A549 (cell line): ENCODE results near the gene NTRK1. TPM values are rescaled to one million over a fixed set of nuclear protein-coding genes. Genes with fewer than 3 reads are reported as not detected.

ENCODE experiments used
- ATAC-seq, 2 experiments: fragments of 200-7000 bp in 1 of 2; fragments of >200 bp in 1 of 2; cut with Nextera tagmentation in 1 of 2; cut with Tn5 transposase in 1 of 2; 3 replicates each; pipeline versions ENCODE4 v1.8.0 to v1.9.1; 2018 to 2020; ENCODE audit warnings: mild to moderate bottlenecking in 1 of 2, moderate library complexity in 1 of 2
- CTCF ChIA-PET: fragments of 300-600 bp; sonication (Branson Sonifier 250); formaldehyde crosslinking; extraction: SDS; loops from one replicate; lab custom pipeline; 2021; ENCODE audit warnings: antibody characterized with exemption, inconsistent platforms; lab: Yijun Ruan, JAX
- POLR2A ChIA-PET: fragments of 350-600 bp; formaldehyde crosslinking; extraction: SDS; loops from one replicate; lab custom pipeline; 2021; ENCODE audit warnings: antibody characterized with exemption, inconsistent platforms; lab: Yijun Ruan, JAX
- DNase-seq, 2 experiments: peaks; one replicate each; pipeline versions ENCODE4 v3.0.0 to v3.0.0-alpha.2; 2011 to 2016; ENCODE audit warnings: low read depth in 1 of 2, low spot score in 1 of 2
- FAIRE-seq: peaks from 2 replicates; lab custom pipeline; 2011; peaks lifted over from hg19 to GRCh38; lab: Jason Lieb, UNC
- H3K27ac ChIP-seq, 2 experiments: fragments of >200 bp; sonication (Bioruptor Twin); formaldehyde crosslinking; 3 replicates each; pipeline ENCODE4 v1.5.1; 2016 to 2017
- H3K4me1 ChIP-seq: fragments of >200 bp; sonication (Bioruptor Twin); formaldehyde crosslinking; 3 replicates; pipeline ENCODE4 v1.6.1; 2016
- H3K4me2 ChIP-seq: fragments of >200 bp; sonication (Bioruptor Twin); formaldehyde crosslinking; 3 replicates; pipeline ENCODE4 v1.6.1; 2016
- H3K4me3 ChIP-seq: fragments of >200 bp; sonication (Bioruptor Twin); formaldehyde crosslinking; 3 replicates; pipeline ENCODE4 v1.5.1; 2016
- H3K9me3 ChIP-seq: fragments of >200 bp; sonication (Bioruptor Twin); formaldehyde crosslinking; 3 replicates; pipeline ENCODE4 v1.6.1; 2016
- BHLHE40 ChIP-seq: IDR thresholded peaks from 2 replicates; pipeline ENCODE4 v1.6.1; 2012; ENCODE audit warnings: low read depth, low read length, inconsistent platforms
- CBX2 ChIP-seq: fragments of 200-600 bp; sonication (generic); IDR thresholded peaks from 2 replicates; pipeline ENCODE4 v1.6.1; 2016; ENCODE audit warnings: low read depth, mild to moderate bottlenecking, borderline replicate concordance
- CEBPB ChIP-seq, 2 experiments: fragments of >200 bp in 1 of 2; sonication (Bioruptor Twin) in 1 of 2; formaldehyde crosslinking in 1 of 2; IDR thresholded peaks; 2 replicates each; pipeline ENCODE4 v1.6.1; 2012 to 2016
- CHD2 ChIP-seq: fragments of 150-350 bp; IDR thresholded peaks from 2 replicates; pipeline ENCODE4 v1.6.1; 2014; ENCODE audit warnings: low read length; ENCODE audit not compliant: partially characterized antibody
- EHF ChIP-seq: fragments of 250-450 bp; sonication (Bioruptor Pico); IDR thresholded peaks from 2 replicates; pipeline ENCODE4 v1.5.0; 2020; ENCODE audit warnings: mild to moderate bottlenecking
- ESRRA ChIP-seq: fragments of 150-350 bp; IDR thresholded peaks from 2 replicates; pipeline ENCODE4 v1.6.1; 2014; ENCODE audit warnings: mild to moderate bottlenecking, low read length, borderline replicate concordance
- GATA3 ChIP-seq: IDR thresholded peaks from 2 replicates; pipeline ENCODE4 v1.6.1; 2012; ENCODE audit warnings: borderline replicate concordance
- HOXB13 ChIP-seq: fragments of 250-450 bp; sonication (Bioruptor Pico); IDR thresholded peaks from 2 replicates; pipeline ENCODE4 v1.5.0; 2020; ENCODE audit warnings: low read depth, mild to moderate bottlenecking, moderate library complexity
- JUN ChIP-seq, 2 experiments: fragments of >200 bp; sonication (Bioruptor Twin); formaldehyde crosslinking; IDR thresholded peaks; 2 replicates in 1 of 2; 3 replicates in 1 of 2; pipeline ENCODE4 v1.6.1; 2016 to 2017
- KDM1A ChIP-seq: fragments of 200-600 bp; sonication (generic); IDR thresholded peaks from 2 replicates; pipeline ENCODE4 v1.6.1; 2016; ENCODE audit warnings: low read depth, mild to moderate bottlenecking
- MAFK ChIP-seq: fragments of 450-650 bp; IDR thresholded peaks from 2 replicates; pipeline ENCODE4 v1.6.1; 2014; ENCODE audit not compliant: partially characterized antibody
- NFE2L2 ChIP-seq: fragments of 150-350 bp; conservative IDR thresholded peaks from 2 replicates; pipeline ENCODE4 v1.6.1; 2014; ENCODE audit warnings: low read length
- PHF8 ChIP-seq: fragments of 200-600 bp; sonication (generic); IDR thresholded peaks from 2 replicates; pipeline ENCODE4 v1.6.1; 2016; ENCODE audit warnings: low read depth, mild to moderate bottlenecking, antibody characterized with exemption, moderate library complexity, borderline replicate concordance
- RNF2 ChIP-seq: fragments of 200-600 bp; sonication (generic); IDR thresholded peaks from 2 replicates; pipeline ENCODE4 v1.6.1; 2016; ENCODE audit warnings: low read depth, mild to moderate bottlenecking, antibody characterized with exemption, moderate library complexity, borderline replicate concordance
- SMC3 ChIP-seq: fragments of >200 bp; sonication (Bioruptor Twin); formaldehyde crosslinking; IDR thresholded peaks from 3 replicates; pipeline ENCODE4 v1.6.1; 2018; ENCODE audit warnings: inconsistent platforms
- SREBF2 ChIP-seq: fragments of 450-650 bp; IDR thresholded peaks from 2 replicates; pipeline ENCODE4 v1.6.1; 2014; ENCODE audit warnings: mild to moderate bottlenecking, moderate library complexity
- TFCP2L1 ChIP-seq: fragments of 250-450 bp; sonication (Bioruptor Pico); IDR thresholded peaks from 2 replicates; pipeline ENCODE4 v1.5.0; 2021; ENCODE audit warnings: mild to moderate bottlenecking
- ZSCAN20 ChIP-seq: fragments of 250-450 bp; sonication (Bioruptor Pico); IDR thresholded peaks from 2 replicates; pipeline ENCODE4 v1.8.0; 2022; ENCODE audit warnings: mild to moderate bottlenecking, moderate library complexity
- WGBS: methylation state at CpG from one replicate; pipeline ENCODE4 v1.1.6; 2017; ENCODE audit errors: missing lambda C conversion rate; 5-methylcytosine and 5-hydroxymethylcytosine counted together
- polyA plus RNA-seq, 4 experiments: library from polyadenylated mRNA; depleted of rRNA in 3 of 4; stranded (reverse); fragments of >200 nt; fragmentation: RNase III in 1 of 4; extraction: RNeasy Plus Mini Kit Qiagen cat#74134 plus additional on column Dnase treatment in 1 of 4; gene quantifications; 2 replicates in 3 of 4; 3 replicates in 1 of 4; pipeline ENCODE4 v1.2.3, GENCODE V29; 2011 to 2017
- TF ChIP-seq, protein P1 (sequence below): fragments of 450-650 bp; IDR thresholded peaks from 2 replicates; pipeline ENCODE4 v1.6.1; 2014; ENCODE audit warnings: antibody characterized with exemption
- TF ChIP-seq, protein P2 (sequence below): fragments of >200 bp; sonication (Bioruptor Twin); formaldehyde crosslinking; IDR thresholded peaks from 3 replicates; pipeline ENCODE4 v1.5.1; 2016
- TF ChIP-seq, protein P3 (sequence below): fragments of 250-450 bp; sonication (Bioruptor Pico); IDR thresholded peaks from 2 replicates; pipeline ENCODE4 v1.5.0; 2021; ENCODE audit warnings: mild to moderate bottlenecking, moderate library complexity, borderline replicate concordance

NTRK1 gene
- polyA plus RNA-seq, 2 of the 4 experiments (the other 2 are of a cell fraction): 0.05 to 0.18 TPM

DNA sequence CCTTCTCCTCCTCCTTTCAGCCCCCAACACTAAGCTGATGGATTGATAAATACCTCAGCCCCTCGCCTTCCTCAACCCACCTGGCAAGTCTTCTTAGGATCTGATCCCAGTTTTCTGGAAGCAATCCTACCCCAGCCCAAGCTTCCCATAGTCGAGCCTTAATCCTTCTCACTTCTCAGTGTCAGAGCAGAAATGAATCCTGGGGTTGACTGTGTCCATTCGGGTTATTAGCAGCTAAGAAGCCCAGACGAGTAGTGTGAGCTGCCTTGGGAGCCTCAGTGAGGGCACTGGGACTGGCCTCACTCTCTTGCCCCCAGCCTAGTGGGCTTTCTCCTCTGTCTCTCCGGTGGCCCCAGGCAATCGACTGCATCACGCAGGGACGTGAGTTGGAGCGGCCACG lies 20.4 kb downstream of the NTRK1 start (continued):
- TF ChIP-seq RNF2: no peak
- no peak for TF ChIP-seq HOXB13

DNA sequence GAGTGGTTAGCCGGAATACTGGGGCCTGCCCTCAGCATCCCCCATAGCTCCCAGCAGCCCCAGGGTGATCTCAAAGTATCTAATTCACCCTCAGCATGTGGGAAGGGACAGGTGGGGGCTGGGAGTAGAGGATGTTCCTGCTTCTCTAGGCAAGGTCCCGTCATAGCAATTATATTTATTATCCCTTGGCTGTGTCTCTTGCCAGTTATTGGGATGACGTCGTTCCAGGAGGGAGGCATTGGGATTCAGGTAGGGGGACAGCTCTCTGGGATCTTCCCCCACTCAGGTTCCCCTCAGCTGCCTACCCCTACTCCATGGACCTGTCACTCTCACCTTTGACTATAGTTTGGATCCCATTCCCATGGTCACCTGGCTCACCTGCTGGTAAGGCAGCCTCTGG lies 21.0 kb downstream of the NTRK1 start:
- DNase-seq (no peak), ATAC-seq (no peak), FAIRE-seq (no peak)
- no peak overlapping the region for H3K27ac ChIP-seq
- no peaks in the 10 kb centered on the region for H3K9me3 ChIP-seq
- no peaks in the 10 kb centered on the region for H3K4me1 ChIP-seq
- H3K4me2 ChIP-seq: no peak overlapping the region
- ChIA-PET CTCF (interaction anchor here (0.6 to 20.8 kb wide), 11 partner anchors 10 to 192 kb away, joined by 3 to 239 read pairs (median 6); partner anchors contain the start of genes INSRR, METTL25B, NTRK1 and PEAR1), POLR2A (no interaction called here)
- WGBS: 75% methylated on average over 3 of the region's 4 CpGs
- no peak overlapping the region for H3K4me3 ChIP-seq
- TF ChIP-seq PHF8 (no peak), KDM1A (no peak), ESRRA (no peak), ZSCAN20 (CRISPR knock-in tag) (no peak), CEBPB (IDR thresholded peaks at IDR 0.05) (no peak), BHLHE40 (no peak), CHD2 (no peak), TFCP2L1 (CRISPR knock-in tag) (no peak), SMC3 (no peak), EHF (no peak), NFE2L2 (no peak)
- TF ChIP-seq, protein P1, sequence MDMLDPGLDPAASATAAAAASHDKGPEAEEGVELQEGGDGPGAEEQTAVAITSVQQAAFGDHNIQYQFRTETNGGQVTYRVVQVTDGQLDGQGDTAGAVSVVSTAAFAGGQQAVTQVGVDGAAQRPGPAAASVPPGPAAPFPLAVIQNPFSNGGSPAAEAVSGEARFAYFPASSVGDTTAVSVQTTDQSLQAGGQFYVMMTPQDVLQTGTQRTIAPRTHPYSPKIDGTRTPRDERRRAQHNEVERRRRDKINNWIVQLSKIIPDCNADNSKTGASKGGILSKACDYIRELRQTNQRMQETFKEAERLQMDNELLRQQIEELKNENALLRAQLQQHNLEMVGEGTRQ: no peak
- TF ChIP-seq, protein P2, sequence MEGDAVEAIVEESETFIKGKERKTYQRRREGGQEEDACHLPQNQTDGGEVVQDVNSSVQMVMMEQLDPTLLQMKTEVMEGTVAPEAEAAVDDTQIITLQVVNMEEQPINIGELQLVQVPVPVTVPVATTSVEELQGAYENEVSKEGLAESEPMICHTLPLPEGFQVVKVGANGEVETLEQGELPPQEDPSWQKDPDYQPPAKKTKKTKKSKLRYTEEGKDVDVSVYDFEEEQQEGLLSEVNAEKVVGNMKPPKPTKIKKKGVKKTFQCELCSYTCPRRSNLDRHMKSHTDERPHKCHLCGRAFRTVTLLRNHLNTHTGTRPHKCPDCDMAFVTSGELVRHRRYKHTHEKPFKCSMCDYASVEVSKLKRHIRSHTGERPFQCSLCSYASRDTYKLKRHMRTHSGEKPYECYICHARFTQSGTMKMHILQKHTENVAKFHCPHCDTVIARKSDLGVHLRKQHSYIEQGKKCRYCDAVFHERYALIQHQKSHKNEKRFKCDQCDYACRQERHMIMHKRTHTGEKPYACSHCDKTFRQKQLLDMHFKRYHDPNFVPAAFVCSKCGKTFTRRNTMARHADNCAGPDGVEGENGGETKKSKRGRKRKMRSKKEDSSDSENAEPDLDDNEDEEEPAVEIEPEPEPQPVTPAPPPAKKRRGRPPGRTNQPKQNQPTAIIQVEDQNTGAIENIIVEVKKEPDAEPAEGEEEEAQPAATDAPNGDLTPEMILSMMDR: no peak

DNA sequence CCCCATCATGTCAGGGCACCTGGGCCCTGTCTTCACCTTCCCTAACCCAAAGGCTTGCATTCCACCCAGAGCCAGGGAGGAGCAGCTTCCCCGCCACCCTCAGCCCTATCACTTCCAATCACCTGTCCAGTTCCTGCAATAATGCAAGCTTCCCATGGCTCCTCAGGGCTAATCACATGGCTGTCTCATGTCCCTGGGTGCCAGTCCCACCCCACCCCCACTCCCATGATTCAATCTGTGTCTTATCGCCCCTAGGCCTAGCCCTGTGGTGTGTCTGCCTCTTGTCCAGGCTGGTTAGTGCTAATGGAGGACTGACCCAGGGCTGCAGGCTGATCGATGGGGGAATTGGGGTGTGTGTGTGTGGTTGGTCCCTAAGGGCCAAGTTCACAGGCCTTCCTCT lies 21.9 kb downstream of the NTRK1 start:
- POLR2A ChIA-PET: no interaction called here
- no peaks in the 10 kb centered on the region for H3K9me3 ChIP-seq
- 59% methylated on average over 2 of the region's 3 CpGs for WGBS
- no peak overlapping the region for H3K27ac ChIP-seq
- H3K4me3 ChIP-seq: no peak overlapping the region
- ATAC-seq: no peak
- TF ChIP-seq JUN (IDR thresholded peaks at IDR 0.05): no peak
- TF ChIP-seq MAFK: no peak
- TF ChIP-seq GATA3: no peak
- no peak for TF ChIP-seq CBX2
- TF ChIP-seq, protein P2: no peak
- no peak for TF ChIP-seq ZSCAN20 (CRISPR knock-in tag)
- TF ChIP-seq, protein P3, sequence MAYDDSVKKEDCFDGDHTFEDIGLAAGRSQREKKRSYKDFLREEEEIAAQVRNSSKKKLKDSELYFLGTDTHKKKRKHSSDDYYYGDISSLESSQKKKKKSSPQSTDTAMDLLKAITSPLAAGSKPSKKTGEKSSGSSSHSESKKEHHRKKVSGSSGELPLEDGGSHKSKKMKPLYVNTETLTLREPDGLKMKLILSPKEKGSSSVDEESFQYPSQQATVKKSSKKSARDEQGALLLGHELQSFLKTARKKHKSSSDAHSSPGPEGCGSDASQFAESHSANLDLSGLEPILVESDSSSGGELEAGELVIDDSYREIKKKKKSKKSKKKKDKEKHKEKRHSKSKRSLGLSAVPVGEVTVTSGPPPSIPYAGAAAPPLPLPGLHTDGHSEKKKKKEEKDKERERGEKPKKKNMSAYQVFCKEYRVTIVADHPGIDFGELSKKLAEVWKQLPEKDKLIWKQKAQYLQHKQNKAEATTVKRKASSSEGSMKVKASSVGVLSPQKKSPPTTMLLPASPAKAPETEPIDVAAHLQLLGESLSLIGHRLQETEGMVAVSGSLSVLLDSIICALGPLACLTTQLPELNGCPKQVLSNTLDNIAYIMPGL: no peak
- TF ChIP-seq SREBF2: no peak
- TF ChIP-seq, all 56 proteins: peak for 0
- CTCF ChIA-PET: interaction anchor here (0.9 to 20.8 kb wide), 4 partner anchors 9 to 193 kb away, joined by 3 to 239 read pairs (median 122); partner anchors contain the start of genes INSRR, NTRK1 and PEAR1
- Histone ChIP-seq H3K4me2 (no peak overlapping the region), H3K4me1 (no peaks in the 10 kb centered on the region)
- DNase-seq (no peak), FAIRE-seq (no peak)
